Kidney (tissue), 14 donors: ENCODE measurements around the gene CCDC70. TPM values are rescaled to one million over a fixed set of nuclear protein-coding genes. Genes with fewer than 3 reads are reported as not detected.

Source experiments
- DNase-seq, 5 donors: peaks; one replicate each; pipeline ENCODE4 v3.0.0-alpha.2; 2013 to 2020
- FAIRE-seq: peaks from 2 replicates; lab custom pipeline; 2012; peaks lifted over from hg19 to GRCh38; lab: Jason Lieb, UNC
- H3K27ac ChIP-seq, 2 donors: one replicate each; pipeline ENCODE4 v1.7.0; 2013; ENCODE audit warnings: low read depth in 2 of 2, low read length in 2 of 2, inconsistent platforms in 1 of 2
- H3K27me3 ChIP-seq: one replicate; pipeline ENCODE4 v1.7.1; 2013; ENCODE audit warnings: low read length, inconsistent platforms; ENCODE audit not compliant: control insufficient read depth, insufficient read depth
- H3K36me3 ChIP-seq, 3 donors: one replicate each; pipeline versions ENCODE4 v1.7.0 to v1.7.1; 2013; ENCODE audit warnings: low read length in 3 of 3, control low read depth in 1 of 3, inconsistent platforms in 1 of 3; ENCODE audit not compliant: insufficient read depth in 3 of 3, control insufficient read depth in 2 of 3
- H3K4me1 ChIP-seq, 3 donors: one replicate each; pipeline versions ENCODE4 v1.7.0 to v1.7.1; 2013; ENCODE audit warnings: low read length in 3 of 3, inconsistent platforms in 1 of 3, low read depth in 1 of 3; ENCODE audit not compliant: control insufficient read depth in 2 of 3, insufficient read depth in 2 of 3
- H3K4me3 ChIP-seq, 3 donors: one replicate each; pipeline versions ENCODE4 v1.7.0 to v1.8.1; 2013; ENCODE audit warnings: low read length in 3 of 3, control low read depth in 1 of 3, inconsistent platforms in 1 of 3
- H3K9ac ChIP-seq, 3 donors: one replicate each; pipeline versions ENCODE4 v1.7.0 to v1.7.1; 2013; ENCODE audit warnings: low read length in 3 of 3, control low read depth in 1 of 3, inconsistent platforms in 1 of 3
- H3K9me3 ChIP-seq, 3 donors: one replicate each; pipeline versions ENCODE4 v1.7.0 to v1.7.1; 2013; ENCODE audit warnings: low read length in 3 of 3, control low read depth in 1 of 3, inconsistent platforms in 1 of 3; ENCODE audit not compliant: control insufficient read depth in 2 of 3, insufficient read depth in 1 of 3
- intact Hi-C: fragments of 100-400 bp; cut with DNase I; formaldehyde crosslinking; loops from one replicate; pipeline ENCODE4 v1.11.1; 2022
- polyA plus RNA-seq: library from polyadenylated mRNA; stranded (reverse); fragments of 350-450 nt; fragmentation: Illumina TruSeq; extraction: RNeasy Lipid Tissue Mini Kit (QIAGEN cat#74804); gene quantifications from one replicate; pipeline ENCODE4 v1.2.3, GENCODE V29; 2014; ENCODE audit warnings: low read depth, low replicate concordance; ENCODE audit not compliant: insufficient read depth
- total RNA-seq: library from RNA; stranded (reverse); fragmentation: NEBNext Ultra II Directional; extraction: Animal tissue kit (Norgen Biotek cat#: 25700); gene quantifications from one replicate; pipeline ENCODE4 v1.2.1, GENCODE V29; 2021
- TF ChIP-seq, protein P1 (sequence below): IDR thresholded peaks from 3 replicates; pipeline ENCODE4 v1.5.1; 2012; ENCODE audit warnings: mild to moderate bottlenecking, moderate library complexity, borderline replicate concordance; ENCODE audit not compliant: insufficient read depth; ENCODE audit errors: extremely low read depth
- donor health status: control.
- donor health status: control.
- donor health status: control.
- donor health status: control.
- donor health status: control.
- donor health status: DM: yes; HTN: yes; CAD: no.
- donor health status: Normal renal cell carcinoma (clear cell type).

Gene CCDC70
- total and polyA plus RNA-seq, 2 donors from 2014 or later = not detected

DNA sequence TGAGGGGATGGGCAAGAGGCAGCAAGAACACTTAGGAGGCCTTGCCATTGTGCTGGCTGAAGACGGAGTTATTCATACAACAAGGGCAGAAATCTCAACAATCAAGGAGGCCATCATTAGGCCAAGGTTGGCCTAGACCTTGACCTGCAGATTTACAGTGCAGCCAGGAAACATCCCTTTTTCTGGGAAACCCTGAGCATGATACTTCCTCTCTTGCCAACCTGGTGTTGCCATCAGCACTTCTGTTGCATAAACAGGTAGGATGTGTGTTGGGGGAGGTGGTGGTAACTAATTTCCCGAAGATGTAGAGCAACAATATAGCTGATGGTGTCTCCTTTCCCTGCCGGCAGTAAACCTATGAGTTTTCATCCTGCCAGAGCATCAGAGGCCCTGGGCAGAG lies 24.8 kb upstream of the CCDC70 start:
- H3K27me3 ChIP-seq = no peaks in the 10 kb centered on the region
- H3K9me3 ChIP-seq = no peaks in the 10 kb centered on the region
- no peak overlapping the region for H3K4me3 ChIP-seq
- DNase-seq = no peak
- intact Hi-C loops = no loop called here
- FAIRE-seq = no peak
- H3K36me3 ChIP-seq = no peaks in the 10 kb centered on the region
- no peak overlapping the region for H3K9ac ChIP-seq
- TF ChIP-seq, protein P1, sequence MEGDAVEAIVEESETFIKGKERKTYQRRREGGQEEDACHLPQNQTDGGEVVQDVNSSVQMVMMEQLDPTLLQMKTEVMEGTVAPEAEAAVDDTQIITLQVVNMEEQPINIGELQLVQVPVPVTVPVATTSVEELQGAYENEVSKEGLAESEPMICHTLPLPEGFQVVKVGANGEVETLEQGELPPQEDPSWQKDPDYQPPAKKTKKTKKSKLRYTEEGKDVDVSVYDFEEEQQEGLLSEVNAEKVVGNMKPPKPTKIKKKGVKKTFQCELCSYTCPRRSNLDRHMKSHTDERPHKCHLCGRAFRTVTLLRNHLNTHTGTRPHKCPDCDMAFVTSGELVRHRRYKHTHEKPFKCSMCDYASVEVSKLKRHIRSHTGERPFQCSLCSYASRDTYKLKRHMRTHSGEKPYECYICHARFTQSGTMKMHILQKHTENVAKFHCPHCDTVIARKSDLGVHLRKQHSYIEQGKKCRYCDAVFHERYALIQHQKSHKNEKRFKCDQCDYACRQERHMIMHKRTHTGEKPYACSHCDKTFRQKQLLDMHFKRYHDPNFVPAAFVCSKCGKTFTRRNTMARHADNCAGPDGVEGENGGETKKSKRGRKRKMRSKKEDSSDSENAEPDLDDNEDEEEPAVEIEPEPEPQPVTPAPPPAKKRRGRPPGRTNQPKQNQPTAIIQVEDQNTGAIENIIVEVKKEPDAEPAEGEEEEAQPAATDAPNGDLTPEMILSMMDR = no peak
- H3K4me1 ChIP-seq = no peaks in the 10 kb centered on the region
- H3K27ac ChIP-seq = no peak overlapping the region

DNA sequence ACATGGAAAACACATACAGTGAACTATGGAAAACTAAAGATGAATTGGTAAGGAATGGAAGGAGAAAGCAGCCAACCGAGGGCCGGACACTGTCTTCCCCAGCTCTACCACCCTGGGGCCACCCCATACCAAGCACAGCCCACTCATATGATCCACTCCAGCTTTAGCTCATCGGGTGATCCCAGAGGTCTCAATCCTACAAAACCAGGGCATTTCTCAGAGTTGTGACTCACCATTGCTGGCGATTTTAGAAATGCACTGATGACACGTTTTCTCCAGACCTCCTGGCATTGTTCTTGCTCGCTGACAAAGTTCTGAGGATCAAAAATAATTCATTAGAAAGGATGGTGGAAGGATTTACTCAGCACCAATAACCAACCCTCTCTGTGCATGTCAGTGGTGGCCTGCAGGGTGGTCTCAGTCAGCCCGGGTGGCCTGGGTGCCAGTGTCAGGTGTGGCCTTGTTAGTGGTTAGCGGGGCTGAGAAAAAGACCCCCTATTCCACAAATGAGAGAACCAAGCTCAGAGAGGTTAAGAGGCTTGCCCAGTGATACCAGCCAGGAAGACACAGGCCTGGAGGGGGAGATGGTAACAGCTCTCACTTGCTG lies 23.4 kb upstream of the CCDC70 start:
- FAIRE-seq (no peak), DNase-seq (no peak)
- Histone ChIP-seq H3K36me3 (no peaks in the 10 kb centered on the region), H3K27me3 (no peaks in the 10 kb centered on the region), H3K4me3 (no peak overlapping the region), H3K4me1 (no peaks in the 10 kb centered on the region), H3K9ac (no peak overlapping the region), H3K27ac (no peak overlapping the region), H3K9me3 (no peaks in the 10 kb centered on the region)
- TF ChIP-seq, protein P1 = no peak
- intact Hi-C loops = no loop called here

DNA sequence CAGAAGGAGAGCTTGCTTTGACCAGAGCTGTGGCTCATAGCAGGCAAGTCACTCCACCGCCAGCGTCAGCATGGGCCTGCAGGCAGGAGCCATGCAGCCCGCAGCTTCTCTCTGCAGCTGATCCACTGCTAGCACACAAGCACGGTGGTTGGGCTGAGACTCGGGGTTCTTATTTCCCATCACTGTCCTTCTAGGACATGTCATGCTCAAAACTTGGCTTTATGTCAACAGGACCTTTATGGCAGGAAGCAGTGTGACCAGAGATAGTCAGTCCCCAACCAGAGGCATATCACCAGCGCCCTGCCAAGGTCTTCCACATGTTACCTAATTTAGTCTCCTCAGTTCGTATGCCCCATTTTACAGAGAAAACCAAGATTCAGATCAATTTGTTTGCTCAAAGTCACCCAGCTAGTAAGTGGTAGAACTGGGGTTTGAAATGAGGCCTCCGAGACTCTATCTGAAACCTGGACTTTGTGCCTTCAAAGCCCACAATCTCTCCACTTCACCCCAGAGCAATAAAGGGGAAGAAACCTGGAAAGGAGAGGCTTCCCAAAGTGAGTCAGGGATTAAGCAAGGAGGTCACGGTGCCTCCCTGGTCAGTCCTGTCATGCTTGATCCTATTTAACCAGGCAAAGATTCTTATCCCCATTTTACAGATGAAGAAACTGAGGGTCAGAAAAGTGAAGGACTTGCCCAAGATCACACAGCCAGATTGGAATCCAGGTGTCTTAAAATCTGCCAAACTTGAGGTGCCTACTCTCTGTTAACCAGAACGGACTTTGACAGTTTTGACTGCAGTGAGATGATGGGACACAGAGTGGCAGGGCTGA lies 21.8 kb upstream of the CCDC70 start:
- Histone ChIP-seq H3K9me3 (no peaks in the 10 kb centered on the region), H3K27me3 (no peaks in the 10 kb centered on the region), H3K4me1 (peaks cover 0 to 4% (median 0%) of the 10 kb centered on the region in 3 donors), H3K9ac (no peak overlapping the region), H3K27ac (no peak overlapping the region), H3K36me3 (no peaks in the 10 kb centered on the region), H3K4me3 (no peak overlapping the region)
- TF ChIP-seq, protein P1 = no peak
- DNase-seq = no peak
- intact Hi-C loops = no loop called here
- FAIRE-seq = no peak
